GM19397 (cell line): ENCODE results near the gene PTK7.
A peak's percentile ranks its signal among the peaks of the same experiment; 100 is the strongest.
"Not testable (repeated sequence)": the region's sequence is repeated elsewhere in the genome, so short reads cannot be mapped to it uniquely, and the experiment has no call there.

Experiments used
- ATAC-seq: cut with Tn5 transposase; IDR thresholded peaks from one replicate; pipeline ENCODE4 v1.9.1; 2021; ENCODE audit warnings: mild to moderate bottlenecking, moderate library complexity; ENCODE audit not compliant: unreplicated experiment

Gene PTK7

DNA sequence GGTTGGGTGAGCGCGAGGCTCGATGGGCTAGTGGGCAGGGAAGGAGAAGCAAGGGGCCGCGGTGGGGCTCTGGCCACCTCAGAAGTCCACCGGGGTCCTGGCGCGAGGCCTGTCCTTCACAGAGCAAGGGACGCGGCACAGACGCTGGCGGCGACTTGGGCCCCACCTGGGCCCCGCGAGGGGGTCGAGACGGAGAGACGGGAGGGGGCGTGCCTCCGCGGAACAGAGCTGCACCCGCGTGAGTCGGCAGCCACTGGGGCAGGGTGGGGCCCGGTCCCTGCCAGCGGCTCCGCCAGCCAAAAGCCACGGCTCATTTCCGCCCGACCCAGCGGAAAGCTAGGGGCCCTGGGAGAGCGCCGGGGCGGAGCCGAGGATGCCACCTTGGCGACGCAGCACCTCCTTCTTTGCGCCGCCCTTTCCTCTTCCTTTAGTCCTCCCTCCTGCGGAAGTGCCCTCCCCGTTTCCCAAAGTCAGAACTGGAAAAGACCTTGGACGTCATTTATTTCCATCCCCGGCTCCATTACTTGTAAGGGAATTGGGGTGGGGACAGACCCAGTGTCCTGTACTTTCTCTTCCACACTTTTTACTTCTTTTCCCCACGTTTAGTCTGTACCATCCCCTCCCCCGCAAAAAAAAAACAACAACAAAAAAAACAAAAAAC lies 22.4 kb upstream of the PTK7 start, which contains the start of gene CUL7:
Gene CUL7, minus strand, starts transcription at position 307 of the 661 bp plus-strand sequence. CDS start 1,063 bp downstream, outside the sequence.
- peak; percentile 85 for ATAC-seq

DNA sequence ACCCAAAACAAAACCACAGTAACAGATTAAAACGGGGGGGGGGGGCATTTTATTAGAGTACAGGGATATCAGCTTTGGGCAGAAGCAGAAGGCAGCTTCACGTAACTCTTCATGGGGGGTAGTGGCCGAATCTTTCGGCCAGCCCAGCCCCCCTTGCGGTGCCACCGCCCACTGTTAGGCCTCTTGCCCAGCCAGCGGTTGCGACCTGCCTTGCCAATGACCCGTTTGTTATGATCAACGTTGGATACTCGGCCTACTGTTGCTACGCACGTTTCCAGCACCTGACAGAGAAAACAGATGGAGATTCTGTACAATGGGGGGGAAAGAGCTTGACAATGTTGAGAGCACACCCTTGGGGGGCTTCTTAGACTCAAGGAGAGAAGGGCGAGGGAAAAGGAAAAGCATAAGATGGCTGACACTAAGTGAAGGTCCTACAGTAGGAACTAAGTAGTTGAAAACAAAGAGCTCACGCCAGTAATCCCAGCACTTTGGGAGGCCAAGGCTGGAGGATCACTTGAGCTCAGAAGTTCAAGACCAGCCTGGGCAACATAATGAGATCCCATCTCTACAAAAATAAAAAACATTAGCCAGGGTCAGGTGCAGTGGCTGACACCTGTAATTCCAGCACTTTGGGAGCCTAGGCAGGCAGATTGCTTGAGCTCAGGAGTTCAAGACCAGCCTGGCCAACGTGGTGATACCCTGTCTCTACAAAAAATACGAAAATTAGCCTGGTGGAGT lies 21.7 kb upstream of the PTK7 start:
- ATAC-seq, result no peak

DNA sequence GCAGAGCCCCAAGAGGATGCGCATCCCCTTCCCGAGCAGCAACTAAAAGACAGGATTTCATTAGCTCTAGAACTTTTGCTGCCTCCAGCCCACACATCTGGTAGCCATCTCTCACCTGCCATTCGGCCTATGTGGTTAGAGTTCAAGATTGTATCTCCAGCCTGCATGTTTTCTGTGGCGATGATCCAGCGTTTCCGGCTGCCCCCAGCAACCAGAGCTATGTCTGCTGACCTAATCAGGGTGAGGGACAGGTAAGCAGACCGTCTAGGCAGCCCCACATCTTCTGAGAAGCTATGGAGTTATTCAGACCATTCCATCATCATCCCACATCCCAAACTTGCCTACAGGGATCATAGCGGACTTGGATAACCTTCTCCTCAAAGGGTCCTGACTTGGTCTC lies 20.1 kb upstream of the PTK7 start:
- no peak for ATAC-seq

DNA sequence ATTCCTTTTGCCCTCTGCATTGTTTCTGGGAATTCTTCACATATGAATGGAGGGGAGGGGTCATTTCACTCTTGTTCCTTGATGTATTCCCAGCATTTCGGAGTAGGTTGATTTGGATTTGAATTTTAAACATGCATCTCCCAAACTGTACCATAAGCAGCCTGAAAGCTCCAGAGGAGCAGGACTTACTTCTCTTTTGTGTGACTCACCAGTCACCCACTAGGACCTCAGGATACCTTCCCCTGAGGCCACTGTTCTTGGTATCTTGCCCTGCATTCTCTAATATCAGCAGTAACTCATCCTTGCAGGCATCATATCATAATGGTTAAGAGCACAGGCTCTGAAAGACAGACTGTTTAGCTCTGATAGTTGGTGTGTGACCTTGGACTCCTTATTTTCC lies 17.6 kb upstream of the PTK7 start:
- no peak for ATAC-seq

- ATAC-seq, result peak; percentile 91
Measured at GRCh38 chr6:43059168-43060033, 16.7 kb upstream of the PTK7 start, which contains the start of the genes KLC4 and MRPL2. KLC4 (plus strand) TSS chr6:43059631; CDS start chr6:43061336, 1,705 bp downstream. MRPL2 (minus strand) TSS chr6:43059434; CDS start chr6:43059381, 53 bp downstream.

GRCh38 chr6:43060034-43060754 lies 15.9 kb upstream of the PTK7 start:
- no peak for ATAC-seq

GRCh38 chr6:43060755-43061633 lies 15.1 kb upstream of the PTK7 start:
- no peak for ATAC-seq

- ATAC-seq, result no peak
Measured at GRCh38 chr6:43061861-43062260, 14.3 kb upstream of the PTK7 start.

GRCh38 chr6:43062818-43063217 lies 13.3 kb upstream of the PTK7 start:
- no peak for ATAC-seq

DNA sequence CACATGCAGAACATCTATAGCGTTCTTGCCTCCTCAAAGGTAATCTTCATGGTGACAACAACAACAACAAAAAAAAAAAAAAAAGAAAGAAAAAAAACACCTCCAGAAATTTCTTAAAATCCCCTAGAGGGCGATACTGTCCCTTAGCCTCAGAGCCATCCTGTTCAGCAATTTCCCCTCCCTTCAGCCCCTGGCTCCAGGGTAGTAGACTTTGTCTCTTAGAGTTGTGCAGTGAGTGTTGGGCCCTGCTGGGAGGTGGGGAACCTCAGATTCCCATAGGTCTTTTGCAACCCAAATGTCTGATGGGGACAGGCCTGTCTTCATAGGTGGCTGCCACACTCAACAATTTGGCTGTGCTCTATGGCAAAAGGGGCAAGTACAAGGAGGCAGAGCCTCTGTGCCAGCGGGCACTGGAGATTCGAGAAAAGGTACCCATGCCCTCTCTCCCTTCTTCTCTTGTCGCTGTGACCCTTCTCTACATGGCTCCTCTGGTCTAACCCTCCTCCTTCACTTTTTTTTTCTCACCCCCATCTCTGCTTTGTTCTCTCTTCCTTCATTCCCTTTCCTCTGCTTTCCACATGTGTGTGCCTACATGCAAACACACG lies 6.0 kb upstream of the PTK7 start:
- no peak for ATAC-seq

DNA sequence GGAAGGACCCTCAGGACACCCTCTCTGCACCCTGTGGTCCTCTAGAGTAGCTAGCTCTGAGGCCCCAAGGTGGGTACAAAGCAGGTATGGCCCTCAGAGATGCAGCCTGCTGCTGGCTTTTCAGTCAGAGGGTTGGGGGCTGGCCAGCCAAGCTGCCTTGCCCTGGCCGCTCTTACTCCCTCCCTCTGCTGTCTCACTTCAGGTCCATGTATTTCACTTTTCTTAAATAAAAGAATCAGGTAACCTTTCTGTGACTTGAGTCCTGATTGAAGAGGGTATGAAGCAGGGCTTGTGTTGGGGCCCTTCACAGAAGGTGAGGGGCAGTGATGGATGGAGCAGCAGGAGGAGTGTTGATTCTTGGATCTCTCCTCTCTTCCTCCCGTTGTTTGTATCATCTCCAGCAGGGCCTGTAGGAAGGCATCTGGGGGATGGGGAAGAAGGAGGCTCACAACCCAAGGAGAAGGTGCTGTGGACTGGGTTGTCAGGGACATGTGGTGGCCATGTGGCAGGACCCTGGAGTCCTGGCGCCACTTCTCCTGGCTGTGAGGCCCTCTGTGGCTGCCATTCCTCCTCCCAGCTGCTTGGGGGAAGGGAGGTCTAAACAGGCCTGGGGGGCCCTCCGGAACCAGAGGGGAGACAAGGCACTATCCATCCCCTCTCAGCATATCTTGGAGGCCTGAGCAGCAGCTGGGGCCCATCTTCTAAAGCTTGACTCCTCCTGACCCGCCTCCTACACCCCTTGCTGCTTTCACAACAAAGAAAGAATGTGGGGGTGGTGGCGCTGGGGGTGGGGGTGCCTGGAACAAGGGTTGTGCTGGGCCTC lies 1.1 kb upstream of the PTK7 start:
- ATAC-seq, result no peak

DNA sequence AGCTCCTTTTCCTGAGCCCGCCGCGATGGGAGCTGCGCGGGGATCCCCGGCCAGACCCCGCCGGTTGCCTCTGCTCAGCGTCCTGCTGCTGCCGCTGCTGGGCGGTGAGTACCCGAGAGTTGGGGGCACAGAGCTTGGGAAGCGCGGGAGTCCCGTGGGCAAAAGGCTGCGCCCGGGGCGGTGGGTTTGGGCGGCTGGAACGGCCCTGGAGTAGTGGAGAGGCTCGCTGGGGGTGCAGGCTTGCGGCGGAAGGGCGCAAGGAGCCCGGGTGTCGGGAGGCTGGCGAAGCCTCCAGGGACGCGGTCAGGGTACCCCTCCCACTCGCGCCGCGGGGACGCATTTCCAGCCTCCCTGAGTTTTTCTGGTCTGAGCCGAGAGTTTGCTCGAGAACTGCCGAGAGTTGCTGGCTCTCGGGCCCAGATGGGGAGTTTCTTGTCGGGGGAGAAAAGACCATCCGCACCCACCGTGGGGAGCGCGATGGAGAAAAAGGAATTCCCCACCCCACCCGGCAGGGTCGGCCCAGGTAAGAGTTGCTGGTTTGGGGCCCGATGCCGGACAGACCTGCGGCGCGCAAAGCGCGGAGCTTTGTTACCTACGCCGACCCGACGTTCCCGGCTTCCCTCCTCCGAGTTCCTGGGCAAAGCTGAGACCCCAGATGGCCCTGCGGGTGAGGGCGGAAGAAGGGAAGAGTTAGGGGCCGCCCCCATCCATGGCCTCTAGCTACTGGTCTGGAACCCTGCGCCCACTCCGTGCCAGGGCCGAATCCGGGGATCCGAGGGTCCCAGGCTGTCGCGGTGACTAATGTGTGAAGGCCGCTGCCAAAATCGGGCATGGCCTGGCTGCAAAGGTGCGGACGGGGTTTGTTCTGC lies 584 bp downstream of the PTK7 start:
- ATAC-seq, result no peak

- no peak for ATAC-seq
Measured at GRCh38 chr6:43077333-43077809, 1.3 kb downstream of the PTK7 start.

DNA sequence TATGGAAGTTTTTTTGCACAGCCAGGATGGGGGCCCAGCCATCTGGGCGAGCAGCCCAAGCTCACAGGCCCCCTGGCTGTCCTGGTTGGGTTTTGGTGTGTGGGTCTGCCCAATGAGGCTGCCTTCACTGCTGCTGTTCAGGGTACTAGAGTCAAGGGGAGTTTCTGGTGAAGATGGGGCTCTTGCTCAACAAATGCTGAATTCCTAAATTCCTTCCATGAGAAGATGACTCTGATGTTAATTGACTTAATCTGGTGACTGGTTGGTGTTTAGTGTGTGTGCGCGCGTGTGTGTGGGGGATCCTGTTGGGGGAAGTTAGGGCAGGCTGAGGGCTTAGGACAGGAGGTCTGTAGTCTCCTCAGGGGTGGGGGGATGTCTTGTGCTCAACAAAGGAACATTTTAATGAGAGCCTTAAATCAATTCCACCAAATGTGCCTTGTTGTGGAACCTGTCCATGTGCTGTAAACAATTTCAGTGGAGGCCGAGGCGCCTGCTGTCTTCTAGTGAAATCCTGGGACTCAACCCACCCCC lies 1.9 kb downstream of the PTK7 start:
- no peak for ATAC-seq

- ATAC-seq, result no peak
Measured at GRCh38 chr6:43078691-43079090, 2.6 kb downstream of the PTK7 start.

DNA sequence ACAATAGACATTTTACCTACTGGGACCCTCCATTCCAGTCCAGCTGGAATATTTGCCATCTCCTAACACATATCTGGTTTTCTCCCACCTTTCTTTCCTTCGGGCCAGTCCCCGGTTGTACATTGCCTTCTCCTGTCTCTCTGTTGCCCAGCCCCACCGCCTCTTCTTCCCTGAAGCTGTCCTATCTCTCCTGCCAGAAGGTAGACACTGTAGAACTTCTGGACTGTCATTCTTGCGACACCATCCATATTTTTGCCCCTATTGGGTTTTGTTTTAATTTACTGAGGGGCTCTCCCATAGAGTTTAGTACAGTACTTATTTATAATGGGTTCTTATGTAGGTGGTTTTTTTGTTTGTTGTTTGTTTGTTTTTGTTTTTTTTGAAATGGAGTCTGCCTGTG lies 4.9 kb downstream of the PTK7 start:
- no peak for ATAC-seq

- not testable (repeated sequence) for ATAC-seq
Measured at GRCh38 chr6:43081922-43082321, 5.8 kb downstream of the PTK7 start.
